Left cardiac atrium (tissue), 4 donors: Measurements from ENCODE around the gene EEF1A2. TPM values are rescaled to one million over a fixed set of nuclear protein-coding genes. Genes with fewer than 3 reads are reported as not detected.

Source experiments
- ATAC-seq, 2 donors: fragments of 200-7000 bp; cut with Tn5 transposase; one replicate each; pipeline ENCODE4 v1.9.1; 2020; ENCODE audit warnings: mild to moderate bottlenecking in 2 of 2, moderate library complexity in 2 of 2
- DNase-seq: peaks from one replicate; pipeline ENCODE4 v3.0.0-alpha.2; 2020
- intact Hi-C, 2 donors: fragments of 100-400 bp; cut with DNase I; formaldehyde crosslinking; loops; one replicate each; pipeline versions ENCODE4 v1.14.1 to v1.15.1; 2022 to 2023
- total RNA-seq, 2 donors: library from RNA; stranded (reverse); fragmentation: NEBNext Ultra II Directional; extraction: Animal tissue kit (Norgen Biotek cat#: 25700); gene quantifications; one replicate each; pipeline ENCODE4 v1.2.1, GENCODE V29; 2021
- donor health status: DM: no; HTN: yes; CAD: no.
- donor health status: DM: no; HTN: yes; CAD: no; lungs with severe emphysema.
- donor health status: DM: yes; HTN: yes; CAD: no.
- donor health status: Dilated cardiomyopathy.

Gene EEF1A2
- total RNA-seq, 2 donors from 2014 or later, result 656 to 679 TPM

GRCh38 chr20:63539092-63539430 is 40.2 kb upstream of the EEF1A2 start:
- DNase-seq, result no peak
- no peak for ATAC-seq
- intact Hi-C loops, result loop anchor here (5.0 to 10.0 kb wide), 4 partner anchors 73 to 438 kb away; partner anchors contain the start of gene SAMD10 (in 1 of the 2)

GRCh38 chr20:63538204-63539091 is 39.6 kb upstream of the EEF1A2 start:
- intact Hi-C loops, result loop anchor here (5.0 to 10.0 kb wide), 4 partner anchors 74 to 439 kb away; partner anchors contain the start of gene SAMD10 (in 1 of the 2)
- ATAC-seq, result peak; percentile 24 to 46

DNA sequence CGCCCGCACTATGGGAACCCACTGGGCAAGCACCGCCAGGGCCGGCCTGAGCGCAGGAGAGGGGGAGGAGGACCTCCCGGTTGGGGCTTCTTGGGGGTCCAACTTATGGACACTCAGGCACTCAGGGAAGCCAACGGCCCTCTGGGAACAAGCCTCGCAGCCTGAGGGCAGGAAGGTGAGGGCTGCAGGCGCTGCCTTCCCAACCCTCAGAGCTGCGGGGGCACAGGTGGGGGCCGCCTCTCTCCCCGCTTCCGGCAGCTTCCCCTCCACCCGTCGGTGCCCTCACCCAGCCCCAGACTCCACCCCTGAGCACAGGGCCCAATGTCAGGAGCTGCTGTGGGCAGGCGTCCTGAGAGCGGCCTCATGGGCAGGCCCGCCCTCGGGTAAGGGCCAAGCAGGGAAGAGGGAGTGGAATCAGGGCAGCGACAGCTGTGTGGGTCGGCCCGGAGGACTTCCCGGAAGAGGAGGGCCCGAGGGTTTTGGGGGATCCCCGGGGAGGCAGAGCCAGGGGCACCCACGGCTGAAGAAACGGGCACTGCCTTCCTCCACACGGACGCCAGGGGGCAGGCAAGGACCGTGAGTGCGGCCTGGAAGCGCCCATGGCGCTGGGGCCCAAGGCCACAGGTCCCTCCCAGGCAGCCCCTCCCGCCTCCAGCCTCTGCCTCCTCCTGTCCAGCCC is 38.8 kb upstream of the EEF1A2 start:
- peak; percentile 87 to 94 for ATAC-seq

More at GRCh38 chr20:63538204-63539091, 39.6 kb upstream of the EEF1A2 start:
- DNase-seq, result no peak

GRCh38 chr20:63536997-63537524 is 38.2 kb upstream of the EEF1A2 start, which contains the start of gene PTK6:
TSS of gene PTK6 (minus strand) at chr20:63537376. CDS start at chr20:63537314, 62 bp downstream.
- intact Hi-C loops, result loop anchor here (5.0 to 10.0 kb wide), 4 partner anchors 75 to 440 kb away; partner anchors contain the start of gene SAMD10 (in 1 of the 2)
- ATAC-seq, result peak in 1 of 2 donors; percentile 29
- peak; percentile 60 for DNase-seq

More for the DNA sequence above, 38.8 kb upstream of the EEF1A2 start:
- peak; percentile 91 for DNase-seq
- intact Hi-C loops, result loop anchor here (5.0 to 10.0 kb wide), 4 partner anchors 75 to 440 kb away; partner anchors contain the start of gene SAMD10 (in 1 of the 2)

DNA sequence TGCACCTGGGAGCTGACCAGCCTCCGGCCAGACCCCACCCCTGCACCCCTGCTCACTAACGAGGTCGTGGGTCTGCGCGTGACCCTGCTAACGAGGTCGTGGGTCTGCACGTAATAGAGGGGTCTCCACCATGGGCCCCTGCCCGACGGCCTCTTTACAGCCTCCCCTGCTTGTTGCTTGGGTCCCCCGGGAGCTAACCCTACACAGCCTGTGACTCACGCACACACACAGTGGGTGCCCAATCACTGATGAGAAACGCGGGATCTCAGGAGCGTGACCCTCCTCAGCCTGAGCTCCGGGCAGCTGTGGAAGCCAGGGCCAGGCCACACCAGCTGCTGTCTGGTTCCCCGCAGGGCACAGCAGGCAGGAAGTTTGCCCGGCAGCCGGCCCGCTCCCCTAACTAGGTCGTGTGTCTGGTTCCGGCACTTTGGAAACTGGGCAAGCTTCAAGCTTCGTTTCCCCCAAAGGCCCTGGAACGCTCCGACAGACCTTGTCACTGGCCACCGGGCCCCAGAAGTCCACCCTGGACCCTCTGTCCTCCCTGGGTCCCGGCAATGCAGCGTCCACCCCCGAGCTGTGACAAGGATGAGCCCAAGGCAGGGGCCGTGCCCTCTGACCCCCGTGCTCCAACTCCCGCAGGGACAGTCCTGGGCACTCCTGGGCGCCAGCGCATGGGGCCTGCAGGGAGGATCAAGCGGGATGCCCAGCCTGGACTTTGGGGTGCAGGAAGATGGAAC is 37.5 kb upstream of the EEF1A2 start:
- ATAC-seq (no peak), DNase-seq (peak; percentile 24)
- intact Hi-C loops, result loop anchor here (5.0 to 10.0 kb wide), 4 partner anchors 76 to 441 kb away; partner anchors contain the start of gene SAMD10 (in 1 of the 2)

DNA sequence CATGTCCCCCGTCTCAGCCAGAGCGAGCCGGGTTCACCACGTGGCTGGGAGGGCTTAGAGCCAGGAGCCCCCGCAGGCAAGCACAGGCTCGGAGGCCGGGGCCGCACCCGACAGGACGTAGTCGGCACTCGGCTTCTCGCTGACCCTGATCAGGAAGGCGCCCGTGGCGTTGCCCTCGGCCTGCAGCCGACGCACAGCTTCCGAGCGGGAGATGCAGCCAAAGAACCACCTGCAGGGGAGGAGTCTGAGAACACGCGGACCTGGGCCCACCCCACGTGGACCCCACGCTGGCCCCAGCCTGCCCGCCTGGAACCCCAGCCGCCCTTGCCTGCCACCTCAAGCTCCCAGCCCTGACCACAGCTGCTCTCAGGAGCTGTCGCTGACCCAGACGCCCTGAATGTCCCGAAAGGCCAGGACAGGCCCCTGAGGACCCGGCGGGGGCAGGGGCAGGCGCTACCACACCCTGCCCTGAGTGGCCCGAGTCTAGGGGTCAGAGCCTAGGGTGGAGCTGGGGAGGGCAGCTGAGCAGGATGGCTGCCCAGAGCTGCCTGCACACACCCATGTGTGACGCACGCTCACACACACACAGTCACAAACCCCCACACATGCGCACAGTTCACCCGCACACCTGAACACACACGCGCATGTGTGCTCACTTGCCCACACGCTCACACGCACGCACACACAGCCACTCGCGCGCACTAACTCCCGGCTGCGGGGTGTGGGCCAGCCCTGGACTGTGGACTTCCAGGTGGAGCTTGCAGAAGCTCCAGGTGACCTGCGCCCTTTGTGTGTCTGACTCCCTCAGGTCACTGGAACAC is 36.2 kb upstream of the EEF1A2 start:
- DNase-seq (peak; percentile 25), ATAC-seq (no peak)
- intact Hi-C loops, result loop anchor here (5.0 to 10.0 kb wide), 4 partner anchors 77 to 442 kb away; partner anchors contain the start of gene SAMD10 (in 1 of the 2)

- ATAC-seq, result no peak
- intact Hi-C loops, result loop anchor here in 1 of 2 donors (10.0 kb wide), 1 partner anchor 340 kb away; no protein-coding TSS in a partner anchor
Measured at GRCh38 chr20:63534427-63534830, 35.5 kb upstream of the EEF1A2 start.

GRCh38 chr20:63533871-63534393 is 35.0 kb upstream of the EEF1A2 start:
- ATAC-seq (no peak), DNase-seq (peak; percentile 22)
- intact Hi-C loops, result loop anchor here in 1 of 2 donors (10.0 kb wide), 1 partner anchor 341 kb away; no protein-coding TSS in a partner anchor

More at GRCh38 chr20:63534427-63534830, 35.5 kb upstream of the EEF1A2 start:
- DNase-seq, result no peak

- ATAC-seq (no peak), DNase-seq (no peak)
- intact Hi-C loops, result loop anchor here in 1 of 2 donors (10.0 kb wide), 1 partner anchor 341 kb away; no protein-coding TSS in a partner anchor
Measured at GRCh38 chr20:63533388-63533787, 34.5 kb upstream of the EEF1A2 start.

DNA sequence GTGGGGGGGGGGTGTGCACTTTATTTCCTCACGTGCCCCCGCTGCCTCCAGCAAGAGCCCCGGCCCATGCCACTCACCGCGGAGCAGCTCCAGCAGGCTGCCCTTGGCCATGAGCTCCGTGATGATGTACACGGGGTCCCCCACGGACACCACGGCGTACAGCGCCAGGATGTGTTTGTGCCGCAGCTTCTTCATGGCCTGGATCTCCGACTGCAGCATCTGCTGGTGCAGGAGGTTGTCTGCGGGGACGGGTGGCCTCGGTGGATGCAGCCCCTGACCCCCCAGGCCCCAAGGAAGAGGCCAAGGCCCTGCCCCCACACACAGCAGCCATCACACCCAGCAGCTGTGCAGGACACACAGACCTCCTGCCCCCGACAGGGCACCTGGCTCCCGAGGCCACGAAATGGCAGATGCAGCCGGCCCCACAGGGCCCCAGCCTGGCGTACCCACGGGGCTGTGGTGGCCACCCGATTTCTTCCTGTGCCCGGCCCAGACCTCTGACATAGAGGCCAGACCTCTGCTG is 33.6 kb upstream of the EEF1A2 start:
- ATAC-seq, result no peak
- peak; percentile 20 for DNase-seq
- intact Hi-C loops, result loop anchor here in 1 of 2 donors (10.0 kb wide), 1 partner anchor 342 kb away; no protein-coding TSS in a partner anchor

DNA sequence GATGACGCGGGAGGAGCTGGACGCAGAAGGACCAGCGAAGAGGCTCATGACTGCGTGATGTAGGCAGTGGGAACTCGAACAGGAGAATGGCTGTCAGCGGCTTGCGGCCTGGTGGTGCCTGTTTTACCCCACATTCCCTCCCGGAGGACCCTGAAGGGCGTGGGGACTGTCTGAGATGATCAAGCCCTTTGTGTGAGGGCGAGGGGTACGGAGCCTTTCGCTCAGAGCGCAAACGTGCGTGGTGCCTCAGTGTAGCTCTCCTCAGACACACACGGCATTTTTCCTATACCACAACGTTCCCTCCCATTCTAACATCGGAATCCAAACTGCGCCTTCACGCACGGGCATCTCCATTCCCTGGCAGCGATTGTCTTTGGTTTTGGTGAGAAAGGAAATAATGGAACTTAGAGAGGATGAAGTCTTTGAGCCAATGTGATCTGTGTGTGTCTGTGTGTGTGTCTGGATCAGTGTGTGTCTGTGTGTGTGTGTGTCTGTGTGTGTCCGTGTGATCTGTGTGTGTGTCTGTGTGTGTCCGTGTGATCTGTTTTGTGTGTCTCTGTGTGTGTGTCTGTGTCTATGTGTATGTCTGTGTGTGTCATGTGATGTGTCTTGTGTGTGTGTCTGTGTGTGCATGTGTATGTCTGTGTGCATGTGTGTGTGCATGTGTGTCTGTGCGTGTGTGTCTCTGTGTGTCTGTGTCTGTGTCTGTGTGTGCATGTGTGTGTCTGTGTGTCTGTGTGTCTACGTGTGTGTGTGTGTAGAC is 33.0 kb upstream of the EEF1A2 start:
- DNase-seq (no peak), ATAC-seq (no peak)
- intact Hi-C loops, result loop anchor here in 1 of 2 donors (10.0 kb wide), 1 partner anchor 343 kb away; no protein-coding TSS in a partner anchor

GRCh38 chr20:63530788-63531160 is 31.9 kb upstream of the EEF1A2 start:
- ATAC-seq (no peak), DNase-seq (peak; percentile 15)
- intact Hi-C loops, result loop anchor here in 1 of 2 donors (10.0 kb wide), 1 partner anchor 344 kb away; no protein-coding TSS in a partner anchor

GRCh38 chr20:63529861-63530787 is 31.2 kb upstream of the EEF1A2 start:
- intact Hi-C loops, result loop anchor here in 1 of 2 donors (10.0 kb wide), 1 partner anchor 345 kb away; no protein-coding TSS in a partner anchor
- no peak for ATAC-seq
- DNase-seq, result peak; percentile 21

GRCh38 chr20:63529180-63529860 is 30.4 kb upstream of the EEF1A2 start:
- no peak for ATAC-seq
- peak; percentile 17 for DNase-seq
- intact Hi-C loops, result no loop called here
